ENCODE results near the gene HIBADH. TPM values are rescaled to one million over a fixed set of nuclear protein-coding genes. Genes with fewer than 3 reads are reported as not detected.

HIBADH gene
- total and polyA plus RNA-seq, 3 donors from 2014 or later: 49.8 to 77.4 (median 69.9) TPM

- H3K9me3 ChIP-seq: no peaks in the 10 kb centered on the region
- no peaks in the 10 kb centered on the region for H3K27me3 ChIP-seq
- intact Hi-C loops (cut with DNase I; ENCODE audit: low total_unique reads): no loop called here
- no peaks in the 10 kb centered on the region for H3K36me3 ChIP-seq (ENCODE audit: low read depth, missing control alignments)
- H3K4me1 ChIP-seq: peaks cover 8% of the 10 kb centered on the region
- TF ChIP-seq, protein P1, sequence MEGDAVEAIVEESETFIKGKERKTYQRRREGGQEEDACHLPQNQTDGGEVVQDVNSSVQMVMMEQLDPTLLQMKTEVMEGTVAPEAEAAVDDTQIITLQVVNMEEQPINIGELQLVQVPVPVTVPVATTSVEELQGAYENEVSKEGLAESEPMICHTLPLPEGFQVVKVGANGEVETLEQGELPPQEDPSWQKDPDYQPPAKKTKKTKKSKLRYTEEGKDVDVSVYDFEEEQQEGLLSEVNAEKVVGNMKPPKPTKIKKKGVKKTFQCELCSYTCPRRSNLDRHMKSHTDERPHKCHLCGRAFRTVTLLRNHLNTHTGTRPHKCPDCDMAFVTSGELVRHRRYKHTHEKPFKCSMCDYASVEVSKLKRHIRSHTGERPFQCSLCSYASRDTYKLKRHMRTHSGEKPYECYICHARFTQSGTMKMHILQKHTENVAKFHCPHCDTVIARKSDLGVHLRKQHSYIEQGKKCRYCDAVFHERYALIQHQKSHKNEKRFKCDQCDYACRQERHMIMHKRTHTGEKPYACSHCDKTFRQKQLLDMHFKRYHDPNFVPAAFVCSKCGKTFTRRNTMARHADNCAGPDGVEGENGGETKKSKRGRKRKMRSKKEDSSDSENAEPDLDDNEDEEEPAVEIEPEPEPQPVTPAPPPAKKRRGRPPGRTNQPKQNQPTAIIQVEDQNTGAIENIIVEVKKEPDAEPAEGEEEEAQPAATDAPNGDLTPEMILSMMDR (IDR thresholded peaks at IDR 0.05): no peak
- TF ChIP-seq POLR2A (IDR thresholded peaks at IDR 0.05): no peak
- no peak overlapping the region for H3K4me3 ChIP-seq
- no peak overlapping the region for H3K27ac ChIP-seq
- no peak for DNase-seq
Measured at GRCh38 chr7:27665531-27665930, 2.8 kb upstream of the HIBADH start.

DNA sequence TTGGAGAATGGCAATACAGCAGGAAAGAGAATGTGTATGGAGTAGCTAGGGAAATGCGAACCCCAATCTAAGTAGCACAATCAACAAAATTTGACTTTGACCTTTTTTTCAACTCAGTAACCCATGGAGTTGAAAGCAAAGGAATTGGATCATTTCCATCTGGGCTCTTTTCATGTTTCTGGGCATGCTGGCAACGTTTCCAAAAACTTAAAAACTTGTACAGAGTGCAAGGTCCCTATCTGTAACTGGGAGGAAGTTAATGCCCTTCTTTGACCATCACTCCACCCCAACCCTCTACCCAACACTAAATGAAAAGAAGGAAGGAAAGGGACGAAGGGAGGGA lies 1.3 kb upstream of the HIBADH start:
- peaks cover 8% of the 10 kb centered on the region for H3K4me1 ChIP-seq
- peak overlapping the region in 1 of 2 donors; percentile 91 for H3K4me3 ChIP-seq
- peak overlapping the region; percentile 52 to 98 for H3K27ac ChIP-seq
- 41 to 46% methylated on average over 3 of the region's 3 CpGs for WGBS, 2 donors
- H3K36me3 ChIP-seq (ENCODE audit: low read depth, missing control alignments): no peaks in the 10 kb centered on the region
- no peak for DNase-seq
- intact Hi-C loops (cut with DNase I; ENCODE audit: low total_unique reads): no loop called here
- TF ChIP-seq, protein P1 (IDR thresholded peaks at IDR 0.05): no peak
- TF ChIP-seq POLR2A (IDR thresholded peaks at IDR 0.05): no peak
- no peaks in the 10 kb centered on the region for H3K9me3 ChIP-seq
- H3K27me3 ChIP-seq: no peaks in the 10 kb centered on the region

DNA sequence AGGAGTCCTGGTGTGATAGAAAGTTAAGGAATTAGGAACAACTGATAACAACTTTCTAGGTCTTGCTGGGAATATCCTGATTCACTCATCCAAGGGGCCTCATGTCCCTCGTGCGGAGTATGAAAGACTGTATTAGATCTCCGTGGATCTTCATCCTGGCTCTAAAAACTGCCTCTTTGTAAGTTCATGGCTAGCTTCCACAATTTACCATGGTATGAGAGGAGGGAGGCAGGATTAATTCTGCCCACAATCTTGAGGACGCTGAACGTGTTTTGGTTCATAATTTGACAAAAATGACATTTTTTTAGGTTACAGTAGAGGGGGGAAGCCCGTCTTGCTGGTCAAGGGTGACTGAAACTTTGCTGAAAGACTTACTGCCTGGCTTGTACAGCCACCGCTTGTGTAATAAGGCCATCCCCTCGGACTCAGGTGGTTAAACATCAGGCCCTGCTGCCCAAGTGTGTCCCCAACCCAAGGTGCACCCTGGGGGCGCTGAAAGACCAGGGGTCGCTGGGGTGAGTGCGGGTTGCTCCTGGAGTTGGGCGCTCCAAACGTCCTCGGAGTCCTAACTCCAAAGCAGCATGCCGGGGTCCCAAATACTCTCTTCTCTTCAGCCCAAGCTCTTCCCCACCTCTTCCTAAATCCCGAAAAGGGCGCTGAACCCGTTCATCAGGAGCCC lies 733 bp downstream of the HIBADH start:
- peak overlapping the region; percentile 91 to 93 for H3K4me3 ChIP-seq
- peak; percentile 45 for DNase-seq
- no peak for TF ChIP-seq POLR2A (IDR thresholded peaks at IDR 0.05)
- TF ChIP-seq, protein P1 (IDR thresholded peaks at IDR 0.05): no peak
- no peaks in the 10 kb centered on the region for H3K27me3 ChIP-seq
- peak overlapping the region; percentile 95 to 98 for H3K27ac ChIP-seq
- 1 to 2% methylated on average over 10 to 18 of the region's 18 CpGs for WGBS, 2 donors
- no peaks in the 10 kb centered on the region for H3K9me3 ChIP-seq
- intact Hi-C loops (cut with DNase I; ENCODE audit: low total_unique reads): no loop called here
- H3K36me3 ChIP-seq (ENCODE audit: low read depth, missing control alignments): no peaks in the 10 kb centered on the region
- peaks cover 8% of the 10 kb centered on the region for H3K4me1 ChIP-seq

GRCh38 chr7:27656724-27657123 lies 6.0 kb downstream of the HIBADH start:
- H3K36me3 ChIP-seq (ENCODE audit: low read depth, missing control alignments): no peaks in the 10 kb centered on the region
- intact Hi-C loops (cut with DNase I; ENCODE audit: low total_unique reads): no loop called here
- TF ChIP-seq, protein P1 (IDR thresholded peaks at IDR 0.05): no peak
- no peak for TF ChIP-seq POLR2A (IDR thresholded peaks at IDR 0.05)
- no peaks in the 10 kb centered on the region for H3K9me3 ChIP-seq
- H3K4me1 ChIP-seq: no peaks in the 10 kb centered on the region
- no peak overlapping the region for H3K27ac ChIP-seq
- H3K27me3 ChIP-seq: no peaks in the 10 kb centered on the region
- 95 to 98% methylated on average over 2 of the region's 2 CpGs for WGBS, 2 donors
- H3K4me3 ChIP-seq: no peak overlapping the region
- DNase-seq: no peak

- TF ChIP-seq, protein P1 (IDR thresholded peaks at IDR 0.05): no peak
- no peak for TF ChIP-seq POLR2A (IDR thresholded peaks at IDR 0.05)
- Histone ChIP-seq H3K4me1 (no peaks in the 10 kb centered on the region), H3K9me3 (no peaks in the 10 kb centered on the region), H3K4me3 (no peak overlapping the region), H3K27me3 (no peaks in the 10 kb centered on the region), H3K27ac (no peak overlapping the region), H3K36me3 (ENCODE audit: low read depth, missing control alignments) (no peaks in the 10 kb centered on the region)
- intact Hi-C loops (cut with DNase I; ENCODE audit: low total_unique reads): no loop called here
- 89 to 98% methylated on average over 1 of the region's 1 CpG for WGBS, 2 donors
- DNase-seq: no peak
Measured at GRCh38 chr7:27655184-27655583, 7.5 kb downstream of the HIBADH start.

All from testis (tissue), 3 donors.